Suppressor macrophage treated with lipopolysaccharide for 1 hour (primary cell): Measurements from ENCODE around the gene LDLRAD4.
"Not testable (repeated sequence)": the region's sequence is repeated elsewhere in the genome, so short reads cannot be mapped to it uniquely, and the experiment has no call there.

Source experiments
- DNase-seq, 3 donors: peaks; one replicate each; pipeline ENCODE4 v3.0.0-alpha.2; 2020 to 2022

LDLRAD4 gene

DNA sequence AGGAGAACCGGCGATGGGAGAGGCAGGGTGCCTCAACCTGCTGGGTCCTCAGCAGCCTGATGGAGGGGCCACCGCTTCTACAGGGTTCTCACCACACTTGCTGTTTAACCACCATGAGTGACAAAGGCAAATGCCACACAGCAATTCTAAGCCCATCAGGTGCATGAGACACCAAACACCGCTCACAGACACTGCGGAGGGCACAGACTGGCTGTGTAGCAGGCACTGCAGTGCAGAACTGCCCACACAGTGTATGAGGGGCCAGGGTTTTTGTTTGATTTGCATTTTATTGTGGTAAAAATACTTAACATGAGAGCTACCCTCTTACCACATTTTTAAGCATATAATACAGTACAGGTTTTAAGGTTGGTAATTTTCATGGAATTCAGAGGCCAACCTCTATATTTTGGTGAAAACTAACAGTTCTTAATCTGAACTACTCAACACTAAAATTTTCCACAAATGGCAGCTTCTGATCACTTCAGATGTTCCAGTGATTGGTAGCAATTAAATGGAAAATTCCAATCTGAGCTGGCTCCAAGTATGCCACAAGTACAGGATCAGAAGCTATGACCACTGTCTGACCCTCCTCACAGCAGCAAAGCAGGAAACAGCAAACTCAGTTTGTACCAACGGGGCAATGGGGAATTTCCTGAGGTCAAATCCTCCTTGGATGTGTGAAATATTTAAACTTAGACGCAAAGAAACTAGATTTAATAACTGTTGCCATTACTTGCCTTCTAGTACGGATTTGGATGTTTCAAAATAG lies 440.1 kb downstream of the LDLRAD4 start:
- no peak for DNase-seq

DNA sequence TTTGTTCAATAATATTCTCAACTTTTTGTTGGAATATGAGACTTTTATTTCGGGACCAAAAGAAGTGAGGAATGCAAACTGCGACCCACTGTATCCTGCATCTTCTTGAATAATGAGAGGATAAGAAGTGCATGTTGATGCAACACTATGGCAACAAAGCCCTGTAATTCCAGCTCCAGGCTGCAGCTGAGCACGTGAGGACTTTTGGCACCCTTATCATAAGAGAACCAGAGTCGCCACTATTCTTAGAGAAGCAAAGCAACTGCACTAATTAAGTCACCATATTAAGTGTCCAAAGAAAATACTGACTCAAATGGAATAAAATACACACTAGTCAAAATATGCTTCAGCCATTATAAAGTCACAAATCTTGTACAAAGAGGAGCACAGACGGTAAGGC lies 441.9 kb downstream of the LDLRAD4 start:
- DNase-seq = no peak

DNA sequence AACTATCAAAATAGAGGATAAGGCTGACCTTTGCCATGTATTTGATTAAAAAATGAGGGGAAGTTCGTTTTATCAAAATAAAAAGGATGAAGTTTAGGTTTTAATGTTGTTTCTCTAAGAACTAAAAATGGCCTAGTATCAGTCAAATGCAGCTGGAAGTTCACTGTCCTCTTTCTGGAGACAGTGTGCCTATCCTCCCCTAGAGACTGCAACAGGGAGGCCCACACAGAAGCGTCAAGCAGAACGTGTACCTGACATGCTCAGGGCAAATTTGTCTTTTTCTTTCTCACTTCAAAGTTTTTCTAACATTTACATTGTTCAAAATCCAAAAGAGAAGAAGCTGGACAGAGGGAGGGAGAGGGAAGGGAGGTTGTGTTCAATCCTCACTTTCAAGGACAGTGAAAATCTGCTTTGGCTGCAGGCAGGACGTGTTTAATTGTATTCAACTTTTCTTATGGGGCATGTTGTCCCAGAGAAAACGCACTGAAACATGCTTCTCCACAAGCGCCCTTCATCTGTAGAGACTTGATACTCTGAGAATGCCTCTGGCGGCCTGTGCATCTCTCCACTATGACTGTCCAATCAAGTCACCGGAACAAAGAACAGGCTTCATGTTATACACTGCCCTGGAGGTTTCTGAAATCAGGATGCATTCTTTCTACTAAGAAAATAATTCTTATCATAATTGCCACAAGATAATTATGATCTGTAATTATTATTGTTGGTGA lies 442.7 kb downstream of the LDLRAD4 start:
- no peak for DNase-seq

DNA sequence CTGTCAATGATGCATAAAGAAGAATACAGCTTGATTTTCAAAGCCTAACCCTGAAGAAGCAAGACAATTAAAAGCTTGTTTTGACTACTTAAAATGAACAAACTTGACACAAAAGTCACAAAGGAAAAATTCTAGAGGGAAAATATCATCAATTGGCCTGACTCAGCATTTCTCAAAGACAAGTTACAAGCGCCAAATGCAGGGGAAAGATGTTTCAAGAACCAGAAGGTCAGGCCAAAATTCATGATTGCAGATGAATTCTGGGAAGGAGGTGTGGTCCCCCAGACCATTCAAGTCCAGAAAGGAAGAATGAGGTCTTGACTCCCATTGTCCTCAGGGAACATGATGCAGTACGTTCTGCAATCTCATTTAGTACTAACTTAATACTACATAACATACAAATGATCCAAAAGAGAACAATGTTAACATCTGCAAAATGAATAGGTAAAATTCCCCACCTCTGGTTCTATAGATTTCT lies 443.3 kb downstream of the LDLRAD4 start:
- DNase-seq = no peak

DNA sequence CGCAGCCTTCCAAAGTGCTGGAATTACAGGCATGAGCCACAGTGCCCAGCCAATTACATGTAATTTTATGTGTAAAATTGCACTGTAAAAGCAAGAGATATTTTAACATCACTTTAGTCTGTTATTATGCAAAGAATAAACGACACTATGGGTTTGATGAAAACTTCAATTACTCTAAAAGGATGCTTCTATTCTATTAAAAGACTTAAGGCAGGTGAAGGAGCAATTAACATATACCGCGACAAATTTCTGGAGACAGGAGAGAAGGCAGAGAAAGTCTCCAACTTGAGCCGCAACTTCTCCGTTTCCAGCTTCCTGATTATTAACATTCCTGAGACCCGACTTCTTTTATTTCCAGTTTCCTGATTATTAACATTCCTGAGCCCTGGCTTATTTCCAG lies 454.1 kb downstream of the LDLRAD4 start:
- no peak for DNase-seq

DNA sequence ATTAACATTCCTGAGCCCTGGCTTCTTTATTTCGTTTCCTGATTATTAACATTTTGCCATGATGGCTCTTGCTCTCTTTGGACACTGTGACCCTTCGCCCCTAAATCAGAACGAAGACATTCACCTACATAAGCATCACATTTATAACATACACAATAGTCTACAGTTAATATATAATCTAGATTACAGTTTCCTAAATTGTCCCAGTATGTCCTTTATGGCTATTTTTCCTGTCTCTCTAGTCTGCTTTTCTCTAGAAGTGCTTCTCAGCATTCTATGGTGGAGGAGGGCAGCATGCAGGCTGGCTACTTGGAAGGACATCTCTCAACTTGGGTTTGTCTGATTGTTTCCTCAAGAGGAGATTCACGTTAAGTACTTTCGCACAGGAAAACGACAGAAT lies 457.9 kb downstream of the LDLRAD4 start:
- DNase-seq = no peak

DNA sequence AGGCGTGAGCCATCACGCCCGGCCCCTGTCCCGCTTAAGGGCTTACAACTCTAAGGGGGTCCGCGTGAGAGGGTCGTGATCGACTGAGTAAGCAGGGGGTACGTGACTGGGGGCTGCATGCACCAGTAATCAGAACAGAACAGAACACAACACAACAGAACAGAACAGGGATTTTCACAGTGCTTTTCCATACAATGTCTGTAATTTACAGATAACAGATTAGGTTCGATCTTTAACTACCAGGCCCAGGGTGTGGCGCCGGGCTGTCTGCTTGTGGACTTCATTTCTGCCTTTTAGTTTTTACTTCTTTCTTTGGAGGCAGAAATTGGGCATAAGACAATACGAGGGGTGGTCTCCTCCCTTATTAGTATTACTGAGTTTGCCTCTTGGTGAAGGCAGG lies 458.8 kb downstream of the LDLRAD4 start:
- DNase-seq = not testable (repeated sequence)

DNA sequence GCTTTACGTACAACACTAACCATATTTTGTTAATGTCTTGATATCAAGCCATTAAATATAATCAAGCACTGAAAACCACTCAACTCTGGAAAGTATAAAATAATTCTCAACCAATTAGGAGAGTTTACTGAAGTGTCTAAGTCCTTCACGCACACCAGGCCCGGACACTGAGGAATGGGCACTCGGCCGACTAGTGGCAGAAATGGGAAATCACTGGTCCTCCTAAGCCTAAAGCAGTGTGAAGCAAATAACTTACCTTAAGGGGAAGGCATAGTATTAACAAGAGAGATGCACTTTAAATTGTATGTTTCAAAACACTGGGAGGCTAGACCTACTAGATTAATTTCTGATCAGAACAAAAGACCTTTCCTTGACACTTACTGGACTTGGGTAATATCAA lies 462.1 kb downstream of the LDLRAD4 start:
- peak in 2 of 3 donors; percentile 4 for DNase-seq

DNA sequence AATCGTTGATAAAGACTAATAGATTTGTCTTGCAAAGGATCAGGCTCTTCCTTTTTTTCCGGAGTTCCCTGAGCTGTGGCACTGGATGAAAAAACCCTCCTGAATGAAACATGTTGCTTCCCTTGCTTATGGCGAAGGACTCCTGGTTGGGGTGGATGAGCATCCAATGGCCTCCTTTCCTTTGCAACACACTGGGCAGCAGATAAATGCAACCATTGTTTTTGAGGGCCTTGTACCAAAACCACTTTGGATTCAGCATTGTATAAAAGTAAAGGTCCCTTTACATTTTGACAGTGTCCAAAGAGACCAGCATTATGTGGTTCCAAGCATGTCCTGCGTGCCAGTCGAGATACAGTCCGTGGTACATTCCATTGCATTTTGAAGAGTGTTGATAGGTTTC lies 463.1 kb downstream of the LDLRAD4 start:
- no peak for DNase-seq

DNA sequence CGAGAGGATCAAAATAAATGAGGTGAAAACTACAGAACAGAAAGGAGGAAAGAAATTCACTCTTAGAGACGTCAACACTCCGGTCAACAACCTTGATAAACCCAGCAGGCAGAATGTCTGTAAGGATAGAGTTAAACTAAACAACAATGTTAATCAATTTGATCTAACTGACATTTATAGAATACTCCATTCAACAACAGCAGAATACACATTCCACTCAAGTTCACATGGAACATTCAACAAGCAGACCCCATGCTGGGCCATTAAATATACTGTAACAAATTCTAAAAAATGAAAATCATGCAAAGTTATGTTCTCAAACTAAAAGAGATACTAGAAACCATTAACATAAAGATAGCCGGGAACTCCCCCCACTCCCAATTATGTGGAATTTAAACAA lies 466.0 kb downstream of the LDLRAD4 start:
- DNase-seq = no peak

DNA sequence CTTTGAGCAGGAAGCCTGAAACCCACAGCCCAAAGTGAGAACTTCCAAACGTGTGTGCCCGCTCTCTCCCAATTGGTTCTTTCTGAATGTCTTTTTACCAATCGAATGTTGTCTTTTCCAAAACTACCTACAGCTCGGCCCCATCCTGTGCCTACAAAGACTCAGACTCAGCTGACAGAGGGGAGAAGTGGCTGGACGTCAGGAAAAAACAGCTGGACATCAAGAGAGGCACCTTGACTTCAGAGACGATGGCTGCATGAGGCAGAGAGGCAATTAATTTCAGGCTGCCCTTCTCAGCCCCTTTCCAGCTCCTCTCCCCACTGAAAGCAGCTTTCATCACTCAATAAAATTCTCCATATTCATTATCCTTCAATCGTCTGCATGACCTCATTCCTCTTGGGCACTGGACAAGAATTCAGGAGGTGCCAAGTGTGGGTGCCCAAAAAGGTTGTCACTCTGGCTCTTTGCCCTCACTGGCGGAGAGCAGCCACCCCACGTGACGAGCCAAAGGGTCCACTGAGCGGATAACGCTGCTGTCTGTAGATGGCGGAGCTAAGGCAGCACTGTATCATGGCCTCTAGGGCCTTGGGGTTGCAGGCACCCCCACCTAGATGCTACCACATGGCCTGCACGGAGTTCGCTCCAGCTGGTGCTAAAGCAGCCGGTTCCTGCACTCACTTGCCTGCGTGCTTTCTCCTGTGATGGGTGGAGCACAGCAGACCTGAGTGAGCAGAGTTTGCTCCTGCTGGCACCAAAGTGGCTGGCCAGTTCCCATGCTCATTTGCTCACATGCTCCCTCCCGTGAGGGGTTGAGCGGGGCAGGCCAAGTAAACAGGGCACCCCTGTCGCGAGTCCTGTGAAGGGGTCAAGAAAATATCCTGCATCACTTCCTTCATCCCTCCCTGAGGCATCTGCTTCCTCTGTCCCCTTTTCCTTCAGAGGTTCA lies 469.9 kb downstream of the LDLRAD4 start:
- DNase-seq = no peak

DNA sequence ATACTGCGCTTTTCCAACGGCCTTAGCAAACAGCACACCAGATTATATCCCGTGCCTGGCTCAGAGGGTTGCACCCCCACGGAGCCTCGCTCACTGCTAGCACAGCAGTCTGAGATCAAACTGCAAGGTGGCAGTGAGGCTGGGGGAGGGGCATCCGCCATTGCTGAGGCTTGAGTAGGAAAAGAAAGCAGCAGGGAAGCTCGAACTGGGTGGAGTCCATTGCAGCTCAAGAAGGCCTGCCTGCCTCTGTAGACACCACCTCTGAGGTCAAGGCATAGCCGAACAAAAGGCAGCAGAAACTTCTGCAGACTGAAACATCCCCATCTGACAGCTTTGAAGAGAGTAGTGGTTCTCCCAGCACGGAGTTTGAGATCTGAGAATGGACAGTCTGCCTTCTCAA lies 471.5 kb downstream of the LDLRAD4 start:
- not testable (repeated sequence) for DNase-seq

DNA sequence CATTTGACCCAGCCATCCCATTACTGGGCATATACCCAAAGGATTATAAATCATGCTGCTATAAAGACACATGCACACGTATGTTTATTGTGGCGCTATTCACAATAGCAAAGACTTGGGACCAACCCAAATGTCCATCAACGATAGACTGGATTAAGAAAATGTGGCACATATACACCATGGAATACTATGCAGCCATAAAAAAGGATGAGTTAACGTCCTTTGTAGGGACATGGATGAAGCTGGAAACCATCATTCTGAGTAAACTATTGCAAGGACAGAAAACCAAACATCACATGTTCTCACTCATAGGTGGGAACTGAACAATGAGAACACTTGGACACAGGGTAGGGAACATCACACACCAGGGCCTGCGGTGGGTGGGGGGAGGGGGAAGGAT lies 476.8 kb downstream of the LDLRAD4 start:
- DNase-seq = not testable (repeated sequence)

DNA sequence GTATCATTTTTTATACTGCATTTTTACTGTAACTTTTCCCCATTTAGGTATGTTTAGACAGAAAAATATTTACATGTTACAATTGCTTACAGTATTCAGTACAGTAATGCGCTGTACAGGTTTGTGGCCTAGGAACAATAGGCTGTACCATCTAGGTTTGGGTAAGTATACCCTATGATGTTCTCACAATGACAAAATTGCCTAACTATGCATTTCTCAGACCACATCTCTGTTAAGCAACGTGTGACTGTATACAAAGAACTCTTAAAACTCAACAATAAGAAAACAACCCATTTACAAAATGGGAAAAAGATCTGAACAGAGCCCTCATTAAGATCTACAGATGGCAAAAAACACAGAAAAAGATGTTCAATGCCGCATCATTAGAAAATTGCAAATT lies 478.4 kb downstream of the LDLRAD4 start:
- no peak for DNase-seq

DNA sequence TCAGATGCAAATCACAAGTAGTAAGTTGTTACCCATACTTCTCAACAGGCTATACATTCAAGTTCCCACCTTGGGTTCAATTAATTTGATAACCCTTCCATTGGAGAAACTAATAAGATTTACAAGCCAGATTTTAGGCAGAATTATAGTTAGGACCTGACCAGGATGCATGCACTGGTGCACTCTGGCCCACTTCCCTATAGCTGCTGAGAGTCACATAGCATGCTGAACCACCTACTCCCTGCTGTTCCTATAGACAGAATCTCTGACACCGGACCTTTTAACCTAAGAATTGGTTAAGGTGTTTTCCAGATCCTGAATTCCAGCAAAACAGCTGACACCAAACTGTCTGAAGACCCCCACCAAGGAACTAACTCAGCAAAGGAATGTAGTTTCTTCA lies 481.6 kb downstream of the LDLRAD4 start:
- DNase-seq = no peak
